H9 (cell line): ENCODE measurements around the gene NOS1AP. TPM values are rescaled to one million over a fixed set of nuclear protein-coding genes. Genes with fewer than 3 reads are reported as not detected.
"Not testable (repeated sequence)": the region's sequence is repeated elsewhere in the genome, so short reads cannot be mapped to it uniquely, and the experiment has no call there.

Experiments used
- DNase-seq: peaks from one replicate; pipeline ENCODE4 v3.0.0-alpha.2; 2017
- H2AFZ ChIP-seq: one replicate; pipeline ENCODE4 v1.6.1; 2013; ENCODE audit warnings: mild to moderate bottlenecking, low read length, control low read depth, moderate library complexity
- H2AK5ac ChIP-seq: 2 replicates; pipeline ENCODE4 v1.6.1; 2013; ENCODE audit warnings: low read length, control low read depth, mixed read lengths; ENCODE audit not compliant: insufficient read length
- H2BK120ac ChIP-seq: one replicate; pipeline ENCODE4 v1.6.1; 2013; ENCODE audit warnings: low read depth, mild to moderate bottlenecking, low read length, control low read depth, inconsistent platforms; ENCODE audit not compliant: poor library complexity, severe bottlenecking
- H2BK12ac ChIP-seq: 2 replicates; pipeline ENCODE4 v1.6.1; 2013; ENCODE audit warnings: low read length, control low read depth, mixed read lengths, low read depth; ENCODE audit not compliant: insufficient read length
- H2BK15ac ChIP-seq: 2 replicates; pipeline ENCODE4 v1.6.1; 2013; ENCODE audit warnings: low read depth, low read length, control low read depth
- H2BK20ac ChIP-seq: one replicate; pipeline ENCODE4 v1.6.1; 2013; ENCODE audit warnings: low read depth, mild to moderate bottlenecking, low read length, control low read depth, inconsistent platforms; ENCODE audit not compliant: poor library complexity, severe bottlenecking
- H2BK5ac ChIP-seq: 2 replicates; pipeline ENCODE4 v1.6.1; 2013; ENCODE audit warnings: low read length, control low read depth, mixed read lengths; ENCODE audit not compliant: insufficient read length
- H3K14ac ChIP-seq: 2 replicates; pipeline ENCODE4 v1.6.1; 2013; ENCODE audit warnings: low read length, control low read depth; ENCODE audit not compliant: insufficient read depth
- H3K18ac ChIP-seq: 2 replicates; pipeline ENCODE4 v1.6.1; 2013; ENCODE audit warnings: low read depth, mild to moderate bottlenecking, mixed read lengths, low read length, control low read depth; ENCODE audit not compliant: insufficient read length
- H3K23ac ChIP-seq: 2 replicates; pipeline ENCODE4 v1.6.1; 2013; ENCODE audit warnings: low read length, control low read depth, mixed read lengths, low read depth; ENCODE audit not compliant: insufficient read length
- H3K23me2 ChIP-seq: 2 replicates; pipeline ENCODE4 v1.6.1; 2013; ENCODE audit warnings: low read depth, mild to moderate bottlenecking, mixed read lengths, low read length, control low read depth; ENCODE audit not compliant: insufficient read length, poor library complexity, severe bottlenecking
- H3K27ac ChIP-seq: 2 replicates; pipeline ENCODE4 v1.5.1; 2013; ENCODE audit warnings: low read length, control low read depth, mixed read lengths, low read depth; ENCODE audit not compliant: insufficient read length
- H3K27me3 ChIP-seq: 2 replicates; pipeline ENCODE4 v1.6.1; 2013; ENCODE audit warnings: low read length, control low read depth, inconsistent platforms; ENCODE audit not compliant: insufficient read depth
- H3K4ac ChIP-seq: 2 replicates; pipeline ENCODE4 v1.6.1; 2013; ENCODE audit warnings: low read depth, mild to moderate bottlenecking, control low read depth, inconsistent platforms, low read length, moderate library complexity
- H3K4me1 ChIP-seq: 2 replicates; pipeline ENCODE4 v1.6.1; 2013; ENCODE audit warnings: low read length, control low read depth, inconsistent platforms; ENCODE audit not compliant: insufficient read depth
- H3K4me2 ChIP-seq: 2 replicates; pipeline ENCODE4 v1.6.1; 2013; ENCODE audit warnings: low read length, control low read depth, mixed read lengths; ENCODE audit not compliant: insufficient read length, insufficient read depth
- H3K56ac ChIP-seq: 2 replicates; pipeline ENCODE4 v1.6.1; 2013; ENCODE audit warnings: low read depth, mild to moderate bottlenecking, mixed read lengths, low read length, control low read depth; ENCODE audit not compliant: insufficient read length
- H3K79me1 ChIP-seq: 2 replicates; pipeline ENCODE4 v1.6.1; 2013; ENCODE audit warnings: low read depth, mild to moderate bottlenecking, moderate library complexity, low read length, control low read depth, inconsistent platforms; ENCODE audit not compliant: insufficient read depth, poor library complexity, severe bottlenecking
- H3K79me2 ChIP-seq: 2 replicates; pipeline ENCODE4 v1.6.1; 2013; ENCODE audit warnings: low read length, control low read depth, inconsistent platforms; ENCODE audit not compliant: insufficient read depth
- H3K9ac ChIP-seq: 2 replicates; pipeline ENCODE4 v1.6.1; 2013; ENCODE audit warnings: low read length, control low read depth, mixed read lengths; ENCODE audit not compliant: insufficient read length; ENCODE audit errors: extremely low read depth
- H3K9me3 ChIP-seq: one replicate; pipeline ENCODE4 v1.6.1; 2013; ENCODE audit warnings: low read depth, low read length, inconsistent platforms; ENCODE audit not compliant: control insufficient read depth
- H3T11ph ChIP-seq: one replicate; pipeline ENCODE4 v1.6.1; 2013; ENCODE audit warnings: mild to moderate bottlenecking, low read length, control low read depth, inconsistent platforms
- H4K20me1 ChIP-seq: one replicate; pipeline ENCODE4 v1.6.1; 2013; ENCODE audit not compliant: control insufficient read depth, insufficient read length, insufficient read depth
- H4K5ac ChIP-seq: 2 replicates; pipeline ENCODE4 v1.6.1; 2013; ENCODE audit warnings: low read depth, mild to moderate bottlenecking, mixed read lengths, low read length, control low read depth; ENCODE audit not compliant: insufficient read length
- H4K8ac ChIP-seq: replicated peaks from 2 replicates; pipeline ENCODE4 v1.6.1; 2013; ENCODE audit warnings: low read length, control low read depth, mixed read lengths, low read depth; ENCODE audit not compliant: insufficient read length
- H4K91ac ChIP-seq: 2 replicates; pipeline ENCODE4 v1.6.1; 2013; ENCODE audit warnings: low read depth, mild to moderate bottlenecking, moderate library complexity, mixed read lengths, low read length, control low read depth; ENCODE audit not compliant: insufficient read length
- H3K27ac Mint-ChIP-seq, 3 experiments: 2 replicates in 2 of 3; 3 replicates in 1 of 3; pipeline ENCODE4 v1.8.0; 2020 to 2021; ENCODE audit warnings: mixed read lengths in 3 of 3, mild to moderate bottlenecking in 1 of 3, moderate library complexity in 1 of 3
- H3K27me3 Mint-ChIP-seq: 2 replicates; pipeline ENCODE4 v1.8.0; 2021; ENCODE audit warnings: low read depth, mild to moderate bottlenecking, moderate library complexity, mixed read lengths
- H3K36me3 Mint-ChIP-seq, 3 experiments: 2 replicates in 2 of 3; 3 replicates in 1 of 3; pipeline ENCODE4 v1.8.0; 2020 to 2021; ENCODE audit warnings: low read depth in 3 of 3, mixed read lengths in 3 of 3; ENCODE audit not compliant: insufficient read depth in 1 of 3
- H3K4me1 Mint-ChIP-seq, 2 experiments: 2 replicates each; pipeline ENCODE4 v1.8.0; 2020; ENCODE audit warnings: mixed read lengths in 2 of 2
- H3K4me3 Mint-ChIP-seq, 2 experiments: 2 replicates in 1 of 2; 3 replicates in 1 of 2; pipeline ENCODE4 v1.8.0; 2020 to 2021; ENCODE audit warnings: mild to moderate bottlenecking in 2 of 2, mixed read lengths in 2 of 2, moderate library complexity in 1 of 2
- H3K9me3 Mint-ChIP-seq, 2 experiments: 2 replicates in 1 of 2; 3 replicates in 1 of 2; pipeline ENCODE4 v1.8.0; 2020; ENCODE audit warnings: mild to moderate bottlenecking in 2 of 2, mixed read lengths in 2 of 2, moderate library complexity in 1 of 2
- WGBS: extraction: QIAGEN DNeasy Blood & Tissue Kit; methylation state at CpG from one replicate; pipeline ENCODE4 v1.1.7; 2013; ENCODE audit warnings: missing lambda C conversion rate, low lambda C conversion rate, mixed read lengths; ENCODE audit not compliant: insufficient read length; ENCODE audit errors: extremely low coverage; 5-methylcytosine and 5-hydroxymethylcytosine counted together
- total RNA-seq: library from RNA; stranded (reverse); gene quantifications from 2 replicates; pipeline ENCODE4 v1.2.1, GENCODE V29; 2021

The NOS1AP gene
- total RNA-seq, 1 experiment from 2014 or later, result 8.4 TPM

DNA sequence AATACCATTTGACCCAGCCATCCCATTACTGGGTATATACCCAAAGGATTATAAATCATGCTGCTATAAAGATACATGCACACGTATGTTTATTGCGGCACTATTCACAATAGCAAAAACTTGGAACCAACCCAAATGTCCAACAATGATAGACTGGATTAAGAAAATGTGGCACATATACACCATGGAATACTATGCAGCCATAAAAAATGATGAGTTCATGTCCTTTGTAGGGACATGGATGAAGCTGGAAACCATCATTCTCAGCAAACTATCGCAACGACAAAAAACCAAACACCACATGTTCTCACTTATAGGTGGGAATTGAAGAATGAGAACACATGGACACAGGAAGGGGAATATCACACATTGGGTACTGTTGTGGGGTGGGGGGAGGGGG lies 104.5 kb downstream of the NOS1AP start:
- not testable (repeated sequence) for DNase-seq, H3K79me2 ChIP-seq, H4K5ac ChIP-seq, H3K4me2 ChIP-seq, H2AK5ac ChIP-seq, H3K9ac ChIP-seq, H2AFZ ChIP-seq, H3K4me3 Mint-ChIP-seq, H3K9me3 Mint-ChIP-seq, H3K14ac ChIP-seq, H4K91ac ChIP-seq, H3K9me3 ChIP-seq, H3K23me2 ChIP-seq, H2BK15ac ChIP-seq, H4K8ac ChIP-seq, H2BK120ac ChIP-seq, H3K27ac Mint-ChIP-seq, H3K27me3 ChIP-seq, H4K20me1 ChIP-seq, H3K27ac ChIP-seq, H3K23ac ChIP-seq, H2BK12ac ChIP-seq, H3K27me3 Mint-ChIP-seq, H3K4ac ChIP-seq, H2BK20ac ChIP-seq, H2BK5ac ChIP-seq, H3K79me1 ChIP-seq, H3K18ac ChIP-seq, H3K36me3 Mint-ChIP-seq, H3T11ph ChIP-seq, H3K56ac ChIP-seq
- H3K4me1 Mint-ChIP-seq, result peaks cover 67 to 74% of the 10 kb centered on the region in 2 experiments
- peaks cover 20% of the 10 kb centered on the region; the same call in 1 of the 2 replicates for H3K4me1 ChIP-seq
- WGBS, result no CpG with 5 or more reads among the region's 4 CpGs
